OCI-LY3 (cell line): ENCODE data around the gene ARID3C.

Experiments used
- H2AFZ ChIP-seq: fragments of 200-600, 300-600 bp; shearing (Covaris generic); 2 replicates; pipeline ENCODE4 v1.6.0; 2014; ENCODE audit warnings: antibody characterized with exemption, low read depth, low read length
- H3K27ac ChIP-seq: fragments of 200-600, 300-600 bp; sonication (generic); 2 replicates; pipeline ENCODE4 v1.5.1; 2014; ENCODE audit warnings: mild to moderate bottlenecking, low read length, moderate library complexity, mixed read lengths
- H3K27me3 ChIP-seq: fragments of 200-600, 300-600 bp; sonication (generic); 2 replicates; pipeline ENCODE4 v1.6.1; 2014; ENCODE audit warnings: low read depth, low read length, mixed read lengths
- H3K36me3 ChIP-seq: fragments of 200-600, 300-600 bp; sonication (generic); replicated peaks from 2 replicates; pipeline ENCODE3; 2014; ENCODE audit warnings: low read depth, low read length, mixed read lengths
- H3K4me1 ChIP-seq: fragments of 300-600, 200-600 bp; sonication (generic); 2 replicates; pipeline ENCODE4 v1.6.1; 2014; ENCODE audit warnings: low read length, mixed read lengths
- H3K4me2 ChIP-seq: fragments of 200-600, 300-600 bp; sonication (generic); 2 replicates; pipeline ENCODE4 v1.6.1; 2014; ENCODE audit warnings: low read length, mixed read lengths
- H3K4me3 ChIP-seq: fragments of 300-600, 200-600 bp; sonication (generic); 2 replicates; pipeline ENCODE4 v1.5.1; 2014; ENCODE audit warnings: antibody characterized with exemption, mild to moderate bottlenecking, low read length, moderate library complexity
- H3K79me2 ChIP-seq: fragments of 300-600, 200-600 bp; shearing (Covaris generic); 2 replicates; pipeline ENCODE4 v1.6.1; 2014; ENCODE audit warnings: mild to moderate bottlenecking, low read length, mixed read lengths
- H3K9ac ChIP-seq: fragments of 300-600, 200-600 bp; shearing (Covaris generic); 2 replicates; pipeline ENCODE4 v1.6.0; 2014; ENCODE audit warnings: mild to moderate bottlenecking, low read length, moderate library complexity
- H3K9me3 ChIP-seq: fragments of 200-600, 300-600 bp; shearing (Covaris generic); 2 replicates; pipeline ENCODE4 v1.6.1; 2014; ENCODE audit warnings: low read length, mixed read lengths; ENCODE audit not compliant: insufficient read depth
- H4K20me1 ChIP-seq: fragments of 200-600, 300-600 bp; sonication (generic); 2 replicates; pipeline ENCODE4 v1.6.1; 2016; ENCODE audit warnings: low read length, mixed read lengths; ENCODE audit not compliant: insufficient read depth
- EZH2phosphoT487 ChIP-seq: fragments of 200-600 bp; shearing (Covaris generic); IDR thresholded peaks from 2 replicates; pipeline ENCODE4 v1.6.1; 2018; ENCODE audit warnings: antibody characterized with exemption, mixed run types, low read depth
- TF ChIP-seq, protein P1 (sequence below): fragments of 200-600, 300-600 bp; sonication (generic); IDR thresholded peaks from 2 replicates; pipeline ENCODE4 v1.5.1; 2014; ENCODE audit warnings: antibody characterized with exemption, low read length, low read depth

Gene ARID3C

GRCh38 chr9:34633166-34633565 lies 4.3 kb upstream of the ARID3C start:
- H3K27ac ChIP-seq: no peak overlapping the region
- no peaks in the 10 kb centered on the region for H3K9me3 ChIP-seq
- H3K27me3 ChIP-seq: peaks cover 16% of the 10 kb centered on the region
- H3K36me3 ChIP-seq: peaks cover 13% of the 10 kb centered on the region
- H3K4me1 ChIP-seq: peaks cover 12% of the 10 kb centered on the region; the same call in 1 of the 2 replicates
- no peak overlapping the region for H3K4me3 ChIP-seq
- no peak overlapping the region for H3K9ac ChIP-seq
- H4K20me1 ChIP-seq: no peaks in the 10 kb centered on the region
- no peak overlapping the region for H3K4me2 ChIP-seq
- peaks cover 28% of the 10 kb centered on the region for H3K79me2 ChIP-seq
- H2AFZ ChIP-seq: no peak overlapping the region
- TF ChIP-seq, protein P1, sequence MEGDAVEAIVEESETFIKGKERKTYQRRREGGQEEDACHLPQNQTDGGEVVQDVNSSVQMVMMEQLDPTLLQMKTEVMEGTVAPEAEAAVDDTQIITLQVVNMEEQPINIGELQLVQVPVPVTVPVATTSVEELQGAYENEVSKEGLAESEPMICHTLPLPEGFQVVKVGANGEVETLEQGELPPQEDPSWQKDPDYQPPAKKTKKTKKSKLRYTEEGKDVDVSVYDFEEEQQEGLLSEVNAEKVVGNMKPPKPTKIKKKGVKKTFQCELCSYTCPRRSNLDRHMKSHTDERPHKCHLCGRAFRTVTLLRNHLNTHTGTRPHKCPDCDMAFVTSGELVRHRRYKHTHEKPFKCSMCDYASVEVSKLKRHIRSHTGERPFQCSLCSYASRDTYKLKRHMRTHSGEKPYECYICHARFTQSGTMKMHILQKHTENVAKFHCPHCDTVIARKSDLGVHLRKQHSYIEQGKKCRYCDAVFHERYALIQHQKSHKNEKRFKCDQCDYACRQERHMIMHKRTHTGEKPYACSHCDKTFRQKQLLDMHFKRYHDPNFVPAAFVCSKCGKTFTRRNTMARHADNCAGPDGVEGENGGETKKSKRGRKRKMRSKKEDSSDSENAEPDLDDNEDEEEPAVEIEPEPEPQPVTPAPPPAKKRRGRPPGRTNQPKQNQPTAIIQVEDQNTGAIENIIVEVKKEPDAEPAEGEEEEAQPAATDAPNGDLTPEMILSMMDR: no peak
- TF ChIP-seq EZH2phosphoT487: no peak

DNA sequence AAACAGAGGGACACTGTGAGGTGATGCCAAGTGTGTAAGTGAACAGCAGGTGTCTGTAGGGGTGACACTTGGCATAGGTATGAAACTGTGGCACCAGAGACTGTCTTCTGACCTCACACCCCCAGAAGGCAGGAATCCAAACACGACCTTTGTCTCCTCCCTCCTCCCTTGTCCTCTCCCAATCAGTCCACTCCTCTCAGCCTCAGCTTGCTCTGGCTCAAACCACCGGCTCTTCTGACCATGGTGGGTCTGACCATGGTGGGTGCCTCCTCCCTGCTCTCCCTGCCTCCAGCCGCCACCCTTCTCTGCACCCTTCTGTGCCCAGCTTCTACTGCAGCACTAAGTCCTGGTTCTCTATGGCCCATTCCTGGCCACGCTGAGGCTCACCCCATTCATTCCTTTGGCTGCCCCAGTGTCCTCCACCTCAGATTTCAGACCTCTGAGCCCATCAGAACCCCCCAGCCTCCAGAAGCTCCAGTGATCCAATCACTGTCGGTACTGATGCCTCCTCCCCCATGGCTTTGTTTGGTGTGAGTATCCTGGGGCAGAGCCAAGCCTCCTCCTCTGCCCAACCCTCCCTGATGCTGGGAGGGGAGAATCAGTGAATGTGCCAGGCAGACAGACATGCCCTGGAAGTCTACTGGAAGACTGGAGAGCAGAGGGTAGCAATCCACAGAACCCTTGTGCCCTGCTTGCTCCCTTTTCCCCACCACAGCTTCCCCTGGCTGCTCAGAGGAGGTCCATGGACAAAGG lies 1.7 kb upstream of the ARID3C start:
- Histone ChIP-seq H4K20me1 (no peaks in the 10 kb centered on the region), H3K27ac (no peak overlapping the region), H3K4me1 (peaks cover 7% of the 10 kb centered on the region; the same call in 1 of the 2 replicates), H3K9ac (no peak overlapping the region), H2AFZ (no peak overlapping the region), H3K4me3 (no peak overlapping the region), H3K9me3 (no peaks in the 10 kb centered on the region), H3K4me2 (no peak overlapping the region), H3K79me2 (peaks cover 9% of the 10 kb centered on the region), H3K27me3 (peaks cover 42% of the 10 kb centered on the region), H3K36me3 (peaks cover 9% of the 10 kb centered on the region)
- TF ChIP-seq, protein P1: no peak
- no peak for TF ChIP-seq EZH2phosphoT487

- Histone ChIP-seq H3K9me3 (no peaks in the 10 kb centered on the region), H3K27ac (no peak overlapping the region), H3K36me3 (no peaks in the 10 kb centered on the region), H3K4me3 (peak overlapping the region; percentile 71), H3K4me2 (peak overlapping the region; percentile 71), H3K79me2 (no peaks in the 10 kb centered on the region), H2AFZ (no peak overlapping the region), H3K4me1 (peaks cover 7% of the 10 kb centered on the region; the same call in 1 of the 2 replicates), H4K20me1 (no peaks in the 10 kb centered on the region), H3K9ac (no peak overlapping the region), H3K27me3 (peaks cover 42% of the 10 kb centered on the region)
- TF ChIP-seq, protein P1: no peak
Measured at GRCh38 chr9:34629491-34629808, 584 bp upstream of the ARID3C start.

DNA sequence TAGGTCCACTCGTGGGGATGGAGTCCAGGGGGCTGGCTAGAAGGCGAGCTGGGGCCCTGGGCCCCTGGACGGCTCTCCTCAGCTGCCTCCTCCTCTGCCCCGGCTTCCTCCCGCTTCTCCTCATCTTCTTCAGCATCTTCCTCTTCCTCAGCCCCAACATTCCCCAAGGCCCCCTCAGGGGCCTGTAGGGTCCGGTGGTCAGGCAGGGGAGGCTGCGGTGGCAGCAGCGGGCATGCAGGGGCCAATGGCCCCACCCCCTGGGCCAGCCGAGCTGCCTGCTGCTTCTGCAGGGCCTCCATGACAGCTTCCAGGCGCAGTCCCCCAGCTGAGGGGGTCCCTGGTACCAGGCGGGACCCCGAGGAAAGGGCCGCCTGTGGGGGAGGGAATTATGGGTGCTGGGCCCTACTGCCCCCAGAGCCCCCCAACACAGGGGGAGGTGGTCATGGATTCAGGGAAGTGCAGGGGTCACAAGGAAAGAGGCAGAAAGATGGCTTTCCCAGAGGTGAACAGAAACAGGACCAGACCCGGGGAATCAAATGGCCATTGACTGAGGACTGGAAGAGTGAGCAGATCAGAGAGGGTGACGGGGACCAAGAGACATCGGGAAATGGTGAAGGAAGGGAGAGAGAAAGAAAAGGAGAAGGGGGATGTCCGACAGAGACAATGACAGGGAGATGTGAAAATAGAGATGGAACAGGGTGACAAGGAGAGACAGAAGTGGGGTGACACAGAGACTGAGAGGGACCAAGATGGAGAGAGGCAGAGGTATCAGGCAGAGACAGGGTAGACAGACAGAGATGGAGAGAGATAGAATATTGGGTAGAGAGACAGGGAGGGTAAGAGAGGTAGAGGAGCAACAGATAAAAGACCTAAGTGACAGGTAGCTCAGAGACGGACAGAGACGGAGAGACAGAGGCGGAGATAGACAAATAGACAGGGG lies 880 bp downstream of the ARID3C start:
- Histone ChIP-seq H3K9ac (no peak overlapping the region), H3K4me1 (peaks cover 7% of the 10 kb centered on the region; the same call in 1 of the 2 replicates), H3K36me3 (no peaks in the 10 kb centered on the region), H3K4me2 (peak overlapping the region; percentile 71), H3K79me2 (no peaks in the 10 kb centered on the region), H2AFZ (no peak overlapping the region), H3K27ac (no peak overlapping the region), H3K9me3 (no peaks in the 10 kb centered on the region), H3K27me3 (peaks cover 42% of the 10 kb centered on the region), H3K4me3 (peak overlapping the region; percentile 71), H4K20me1 (no peaks in the 10 kb centered on the region)
- peak; percentile 12; the same call in 1 of the 2 replicates for TF ChIP-seq EZH2phosphoT487
- TF ChIP-seq, protein P1: no peak
